ENCODE measurements around the gene CLCNKA.

DNA sequence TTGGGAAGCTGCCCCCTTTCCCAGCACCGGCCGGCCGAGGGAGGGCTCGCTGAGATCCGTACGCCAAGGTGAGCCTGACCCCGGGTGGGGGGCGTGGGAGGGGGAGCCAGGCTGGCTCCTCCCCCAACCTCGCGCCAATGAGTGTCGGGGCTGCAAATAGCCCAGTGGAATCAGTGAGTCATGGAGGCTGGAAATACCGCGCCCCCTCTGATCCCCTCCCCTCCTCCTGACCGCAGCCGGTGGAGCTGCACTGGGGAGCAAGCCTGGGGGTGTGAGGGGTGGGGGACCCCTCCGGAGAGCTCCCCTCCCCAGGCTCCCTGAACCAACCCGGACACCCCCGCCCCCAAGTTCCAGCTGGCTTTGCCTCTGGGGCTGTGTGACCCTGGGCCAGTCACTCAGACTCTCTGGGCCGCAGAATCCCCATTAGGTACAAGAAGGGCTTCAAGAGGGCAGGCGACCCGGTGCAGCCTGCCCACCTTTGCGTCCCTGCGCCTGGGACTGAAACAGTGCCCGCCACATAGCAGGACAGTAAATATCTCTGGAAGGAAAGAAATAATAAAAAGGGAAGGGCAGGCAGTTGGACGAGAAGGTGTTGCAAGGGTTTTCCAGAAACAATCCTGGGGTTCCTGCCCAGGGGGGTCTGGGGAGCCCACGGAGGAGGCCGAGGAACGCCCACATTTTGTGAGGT is 8.5 kb upstream of the CLCNKA start:
- TF ChIP-seq, protein P1, sequence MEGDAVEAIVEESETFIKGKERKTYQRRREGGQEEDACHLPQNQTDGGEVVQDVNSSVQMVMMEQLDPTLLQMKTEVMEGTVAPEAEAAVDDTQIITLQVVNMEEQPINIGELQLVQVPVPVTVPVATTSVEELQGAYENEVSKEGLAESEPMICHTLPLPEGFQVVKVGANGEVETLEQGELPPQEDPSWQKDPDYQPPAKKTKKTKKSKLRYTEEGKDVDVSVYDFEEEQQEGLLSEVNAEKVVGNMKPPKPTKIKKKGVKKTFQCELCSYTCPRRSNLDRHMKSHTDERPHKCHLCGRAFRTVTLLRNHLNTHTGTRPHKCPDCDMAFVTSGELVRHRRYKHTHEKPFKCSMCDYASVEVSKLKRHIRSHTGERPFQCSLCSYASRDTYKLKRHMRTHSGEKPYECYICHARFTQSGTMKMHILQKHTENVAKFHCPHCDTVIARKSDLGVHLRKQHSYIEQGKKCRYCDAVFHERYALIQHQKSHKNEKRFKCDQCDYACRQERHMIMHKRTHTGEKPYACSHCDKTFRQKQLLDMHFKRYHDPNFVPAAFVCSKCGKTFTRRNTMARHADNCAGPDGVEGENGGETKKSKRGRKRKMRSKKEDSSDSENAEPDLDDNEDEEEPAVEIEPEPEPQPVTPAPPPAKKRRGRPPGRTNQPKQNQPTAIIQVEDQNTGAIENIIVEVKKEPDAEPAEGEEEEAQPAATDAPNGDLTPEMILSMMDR (IDR thresholded peaks at IDR 0.05) = no peak
- TF ChIP-seq POLR2A (IDR thresholded peaks at IDR 0.05) = peak in 2 of 3 donors; percentile 6 to 30

All from body of pancreas (tissue), 4 donors.